ENCODE data around the gene SRSF3. TPM values are rescaled to one million over a fixed set of nuclear protein-coding genes. Genes with fewer than 3 reads are reported as not detected.
"Not testable (repeated sequence)": the region's sequence is repeated elsewhere in the genome, so short reads cannot be mapped to it uniquely, and the experiment has no call there.

The SRSF3 gene
- total RNA-seq, 1 experiment from 2014 or later = 464 TPM

GRCh38 chr6:36600564-36601146 lies 6.5 kb downstream of the SRSF3 start:
- DNase-seq (ENCODE audit: low spot score) = no peak
- in situ Hi-C loops (cut with HindIII; ENCODE audit: low sequenced_read_pairs) = no loop called here

GRCh38 chr6:36601818-36602217 lies 7.7 kb downstream of the SRSF3 start:
- in situ Hi-C loops (cut with HindIII; ENCODE audit: low sequenced_read_pairs); DNase-seq (ENCODE audit: low spot score): not testable (repeated sequence)

- no peak for DNase-seq (ENCODE audit: low spot score)
- in situ Hi-C loops (cut with HindIII; ENCODE audit: low sequenced_read_pairs) = no loop called here
Observed at GRCh38 chr6:36603222-36604089, 9.3 kb downstream of the SRSF3 start.

GRCh38 chr6:36604090-36605060 lies 10.2 kb downstream of the SRSF3 start:
- in situ Hi-C loops (cut with HindIII; ENCODE audit: low sequenced_read_pairs) = no loop called here
- no peak for DNase-seq (ENCODE audit: low spot score)

GRCh38 chr6:36605143-36605542 lies 11.0 kb downstream of the SRSF3 start:
- DNase-seq (ENCODE audit: low spot score) = no peak
- in situ Hi-C loops (cut with HindIII; ENCODE audit: low sequenced_read_pairs) = no loop called here

GRCh38 chr6:36605560-36606391 lies 11.6 kb downstream of the SRSF3 start:
- in situ Hi-C loops (cut with HindIII; ENCODE audit: low sequenced_read_pairs) = no loop called here
- DNase-seq (ENCODE audit: low spot score) = no peak

DNA sequence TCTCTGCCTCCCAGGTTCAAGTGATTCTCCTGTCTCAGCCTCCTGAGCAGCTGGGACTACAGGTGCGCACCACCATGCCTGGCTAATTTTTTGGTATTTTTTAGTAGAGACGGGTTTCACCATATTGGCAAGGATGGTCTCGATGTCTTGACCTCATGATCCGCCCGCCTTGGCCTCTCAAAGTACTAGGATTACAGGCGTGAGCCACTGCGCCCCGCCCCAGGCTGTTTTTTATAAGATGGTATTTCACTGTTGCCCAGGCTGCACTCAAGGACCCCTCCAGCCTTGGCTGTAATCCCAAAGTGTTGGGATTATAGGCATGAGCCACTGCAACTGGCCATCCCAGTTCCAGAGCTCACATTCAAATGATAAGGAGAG lies 13.1 kb downstream of the SRSF3 start:
- DNase-seq (ENCODE audit: low spot score); in situ Hi-C loops (cut with HindIII; ENCODE audit: low sequenced_read_pairs): not testable (repeated sequence)

DNA sequence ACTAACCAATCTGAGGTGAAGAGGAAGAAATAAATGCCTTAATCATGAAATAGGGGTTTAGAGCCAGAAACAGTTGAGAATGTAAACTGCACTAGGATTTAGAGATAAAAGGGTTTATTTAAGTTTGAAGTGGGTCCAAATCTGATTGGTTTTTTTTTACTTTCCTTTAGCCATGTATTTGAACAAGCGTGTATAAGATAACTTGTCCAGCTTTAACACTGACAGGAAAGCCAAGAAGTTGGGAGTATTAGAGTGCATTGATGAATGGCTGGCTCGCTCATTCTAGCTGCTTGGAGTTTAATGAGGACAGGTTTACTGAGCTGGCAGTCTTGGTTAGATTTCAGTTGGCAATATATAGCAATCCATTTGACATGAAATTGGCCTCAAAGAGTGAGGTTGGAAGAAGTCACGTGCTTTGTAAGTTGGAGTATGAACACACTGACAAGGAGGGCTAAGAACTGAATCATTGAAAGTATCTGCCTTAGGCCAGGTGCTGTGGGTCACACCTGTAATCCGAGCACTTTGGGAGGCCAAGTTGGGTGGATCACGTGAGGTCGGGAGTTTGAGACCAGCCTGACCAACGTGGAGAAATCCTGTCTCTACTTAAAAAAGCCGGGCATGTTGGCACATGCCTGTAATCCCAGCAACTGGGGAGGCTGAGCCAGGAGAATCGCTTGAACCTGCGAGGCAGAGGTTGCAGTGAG lies 13.7 kb downstream of the SRSF3 start:
- no peak for DNase-seq (ENCODE audit: low spot score)
- in situ Hi-C loops (cut with HindIII; ENCODE audit: low sequenced_read_pairs) = no loop called here

GRCh38 chr6:36608788-36609563 lies 14.8 kb downstream of the SRSF3 start:
- no peak for DNase-seq (ENCODE audit: low spot score)
- in situ Hi-C loops (cut with HindIII; ENCODE audit: low sequenced_read_pairs) = no loop called here

DNA sequence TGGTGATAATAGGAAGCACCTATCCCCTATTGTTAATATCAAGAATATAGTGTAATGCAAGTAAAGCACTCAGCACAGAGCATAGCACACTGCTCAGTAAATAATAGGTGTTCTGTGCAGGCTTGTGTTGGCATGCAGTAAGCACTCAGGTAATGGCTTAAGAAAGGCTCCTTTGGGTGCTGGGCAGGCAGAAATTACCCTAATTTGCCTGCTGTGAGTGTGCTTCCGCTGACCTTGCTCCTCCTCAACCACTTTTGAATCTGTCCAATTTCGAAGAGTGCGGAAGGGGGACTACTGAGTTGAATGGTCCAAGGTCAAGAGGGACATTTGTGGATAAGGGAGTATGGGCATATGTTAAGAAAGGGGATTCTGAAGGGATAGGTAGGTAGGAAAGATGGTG lies 15.4 kb downstream of the SRSF3 start:
- in situ Hi-C loops (cut with HindIII; ENCODE audit: low sequenced_read_pairs) = no loop called here
- DNase-seq (ENCODE audit: low spot score) = no peak

- in situ Hi-C loops (cut with HindIII; ENCODE audit: low sequenced_read_pairs) = no loop called here
- no peak for DNase-seq (ENCODE audit: low spot score)
Observed at GRCh38 chr6:36610041-36610955, 16.1 kb downstream of the SRSF3 start.

DNA sequence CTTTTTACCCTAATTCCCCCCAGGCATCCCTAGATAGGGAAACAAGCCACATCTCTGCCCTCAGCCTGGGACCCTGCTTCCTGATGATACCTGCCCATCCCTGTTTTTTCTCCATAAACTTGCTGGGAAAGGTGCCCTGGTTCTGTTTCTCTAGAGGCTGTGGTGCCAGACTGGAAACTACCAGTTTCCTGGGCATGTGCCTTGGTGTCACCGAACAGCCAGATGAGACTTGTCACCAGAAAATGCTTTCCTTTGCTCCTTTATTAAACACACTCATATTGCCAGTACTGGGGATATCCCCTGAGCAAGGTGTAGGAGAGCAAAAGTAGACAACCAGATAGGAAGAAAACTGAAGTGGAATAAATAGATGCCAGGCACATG lies 16.8 kb downstream of the SRSF3 start:
- in situ Hi-C loops (cut with HindIII; ENCODE audit: low sequenced_read_pairs) = no loop called here

DNA sequence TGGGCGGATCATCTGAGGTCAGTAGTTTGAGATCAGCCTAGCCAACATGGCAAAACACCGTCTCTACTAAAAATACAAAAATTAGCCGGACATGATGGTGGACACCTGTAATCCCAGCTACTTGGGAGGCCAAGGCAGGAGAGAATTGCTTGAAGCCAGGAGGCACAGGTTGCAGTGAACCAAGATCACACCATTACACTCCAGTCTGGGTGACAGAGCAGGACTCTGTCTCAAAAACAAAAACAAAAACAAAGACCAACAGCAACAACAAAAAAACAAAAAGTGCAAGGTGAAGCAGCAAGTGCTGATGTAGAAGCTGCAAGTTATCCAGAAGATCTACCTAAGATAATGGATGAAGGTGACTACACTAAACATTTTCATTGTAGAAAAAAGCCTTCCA lies 17.5 kb downstream of the SRSF3 start:
- in situ Hi-C loops (cut with HindIII; ENCODE audit: low sequenced_read_pairs); DNase-seq (ENCODE audit: low spot score): not testable (repeated sequence)

More for the DNA sequence above, 16.8 kb downstream of the SRSF3 start:
- no peak for DNase-seq (ENCODE audit: low spot score)

DNA sequence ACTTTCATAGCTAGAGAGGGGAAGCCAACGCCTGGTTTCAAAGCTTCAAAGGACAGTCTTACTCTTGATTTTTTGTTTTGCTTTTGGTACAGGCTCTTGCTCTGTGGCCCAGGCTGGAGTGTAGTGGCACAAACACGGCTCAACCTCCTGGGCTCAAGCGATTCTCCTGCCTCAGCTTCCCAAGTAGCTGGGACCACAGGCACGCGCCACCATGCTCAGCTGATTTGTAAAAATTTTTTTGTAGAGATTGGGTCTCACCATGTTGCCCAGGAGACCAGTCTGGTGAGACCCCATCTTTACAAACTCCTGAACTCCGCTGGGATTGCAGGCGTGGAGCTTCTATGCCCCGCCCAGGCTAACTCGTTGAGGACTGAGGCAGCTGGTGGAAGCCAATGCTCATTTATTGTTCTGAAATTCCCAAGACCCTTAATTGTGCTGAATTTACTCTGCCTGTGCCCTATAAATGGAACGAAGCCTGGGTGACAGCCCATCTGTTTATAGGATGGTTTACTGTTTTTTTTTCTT lies 18.0 kb downstream of the SRSF3 start:
- DNase-seq (ENCODE audit: low spot score) = no peak
- in situ Hi-C loops (cut with HindIII; ENCODE audit: low sequenced_read_pairs) = no loop called here

DNA sequence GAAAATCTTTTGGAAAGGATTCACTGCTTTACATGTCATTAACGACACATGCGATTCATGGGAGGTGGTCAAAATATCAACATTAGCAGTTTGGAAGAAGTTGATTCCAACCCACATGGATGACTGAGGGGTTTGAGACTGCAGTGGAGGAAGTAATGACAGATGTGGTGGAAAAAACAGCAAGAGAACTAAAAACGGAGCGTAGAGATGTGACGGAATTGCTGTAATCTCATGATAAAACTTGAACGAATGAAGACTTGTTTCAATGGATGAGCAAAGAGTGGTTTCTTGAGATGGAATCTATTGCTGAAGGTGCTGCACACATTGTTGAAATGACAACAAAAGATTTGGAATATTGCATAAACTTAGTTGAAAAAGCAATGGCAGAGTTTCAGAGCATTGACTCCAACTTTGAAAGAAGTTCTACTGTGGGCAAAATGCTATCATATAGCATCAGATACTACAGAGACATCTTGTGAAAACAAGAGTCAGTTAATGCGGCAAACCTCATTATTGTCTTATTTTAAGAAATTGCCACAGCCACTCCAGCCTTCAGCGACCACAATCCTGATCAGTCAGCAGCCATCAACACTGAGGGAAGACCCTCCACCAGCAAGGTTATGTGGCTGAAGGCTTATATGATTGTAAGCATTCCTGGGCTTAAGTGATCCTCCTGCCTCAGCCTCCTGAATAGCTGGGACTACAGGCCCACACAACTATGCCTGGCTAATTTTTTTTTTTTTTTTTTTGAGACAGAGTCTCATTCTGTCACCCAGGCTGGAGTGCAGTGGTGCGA lies 19.2 kb downstream of the SRSF3 start:
- DNase-seq (ENCODE audit: low spot score) = no peak
- in situ Hi-C loops (cut with HindIII; ENCODE audit: low sequenced_read_pairs) = no loop called here
